Putamen (tissue), 1 donor: ENCODE results near the gene TRIO.

Source experiments
- DNase-seq: peaks from one replicate; pipeline ENCODE4 v3.0.0-alpha.2; 2016; ENCODE audit warnings: low spot score

Gene TRIO

GRCh38 chr5:14292766-14293658 is 149.9 kb downstream of the TRIO start:
- DNase-seq, result no peak

DNA sequence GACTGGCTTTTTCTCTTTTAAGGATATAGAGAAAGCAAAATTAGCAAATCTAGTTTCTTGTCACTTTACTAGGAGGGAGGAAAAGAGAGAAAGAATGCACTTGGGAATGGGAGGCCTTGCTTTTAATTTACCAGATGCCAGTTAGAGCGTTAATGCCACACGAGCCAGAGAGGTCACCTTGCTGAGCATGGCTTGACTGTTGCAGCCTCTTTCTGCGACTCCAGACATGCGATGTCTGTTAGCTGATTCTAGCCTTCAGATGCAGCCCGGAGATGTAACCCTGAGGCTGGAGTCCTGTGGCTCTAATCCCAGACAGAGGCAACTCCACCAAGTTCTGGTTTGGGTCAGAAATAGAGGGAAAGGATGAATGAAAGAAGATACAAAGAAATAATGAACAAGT is 152.5 kb downstream of the TRIO start:
- DNase-seq, result no peak

DNA sequence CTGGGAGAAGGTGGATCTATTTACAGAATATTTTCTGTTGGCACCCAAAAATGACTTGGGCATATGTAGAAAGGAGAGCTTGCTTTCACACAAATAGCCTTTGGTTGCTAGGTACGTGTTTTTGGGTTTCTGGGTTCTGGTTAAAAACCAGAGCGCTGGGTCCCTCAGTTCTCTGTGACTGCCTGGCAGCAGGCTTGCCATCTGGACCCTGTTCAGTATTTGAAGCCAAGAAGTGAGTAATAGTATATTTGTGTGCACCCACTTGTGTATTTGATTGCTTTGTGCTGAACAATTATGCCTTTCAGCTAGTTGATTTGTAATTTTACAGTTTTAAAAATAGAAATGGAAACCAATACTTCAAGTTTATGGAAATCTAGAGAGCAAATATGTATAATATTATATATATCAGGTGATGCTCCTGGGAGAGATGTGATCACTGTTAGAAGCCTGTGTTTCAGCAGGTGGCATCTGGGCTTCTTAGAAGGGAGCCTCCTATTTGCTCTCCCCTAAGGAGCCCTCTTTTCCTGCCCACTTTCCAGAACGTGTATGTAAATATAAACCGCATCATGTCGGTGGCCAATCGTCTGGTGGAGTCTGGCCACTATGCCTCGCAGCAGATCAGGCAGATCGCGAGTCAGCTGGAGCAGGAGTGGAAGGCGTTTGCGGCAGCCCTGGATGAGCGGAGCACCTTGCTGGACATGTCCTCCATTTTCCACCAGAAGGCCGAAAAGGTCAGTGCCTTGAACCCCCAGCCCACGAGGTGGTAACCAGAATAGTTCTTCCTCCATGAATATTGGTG is 153.6 kb downstream of the TRIO start:
- no peak for DNase-seq

DNA sequence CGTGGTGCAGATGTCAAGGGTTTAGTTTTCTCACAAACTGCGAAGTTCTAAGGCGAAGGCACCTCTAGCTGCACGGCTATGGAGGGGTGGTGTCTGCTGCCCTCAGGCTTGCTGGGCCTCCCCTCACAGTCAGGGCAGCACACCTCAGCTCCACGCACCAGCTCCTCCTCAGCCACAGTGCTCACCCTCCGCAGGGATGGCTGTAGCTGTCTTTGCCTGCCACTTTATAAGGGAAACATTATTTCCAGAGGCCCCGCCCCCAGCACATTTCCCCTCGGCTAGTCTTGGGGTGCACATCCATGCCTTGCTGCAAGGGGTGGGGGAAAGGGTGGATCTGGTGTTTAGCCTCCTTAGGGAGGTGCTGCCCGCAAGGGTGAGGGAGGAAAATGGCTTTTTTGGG is 154.6 kb downstream of the TRIO start:
- no peak for DNase-seq

- no peak for DNase-seq
These were observed 155.1 kb downstream of the TRIO start for GRCh38 chr5:14298126-14298847.

- DNase-seq, result no peak
These were observed 156.5 kb downstream of the TRIO start for GRCh38 chr5:14299666-14300065.

DNA sequence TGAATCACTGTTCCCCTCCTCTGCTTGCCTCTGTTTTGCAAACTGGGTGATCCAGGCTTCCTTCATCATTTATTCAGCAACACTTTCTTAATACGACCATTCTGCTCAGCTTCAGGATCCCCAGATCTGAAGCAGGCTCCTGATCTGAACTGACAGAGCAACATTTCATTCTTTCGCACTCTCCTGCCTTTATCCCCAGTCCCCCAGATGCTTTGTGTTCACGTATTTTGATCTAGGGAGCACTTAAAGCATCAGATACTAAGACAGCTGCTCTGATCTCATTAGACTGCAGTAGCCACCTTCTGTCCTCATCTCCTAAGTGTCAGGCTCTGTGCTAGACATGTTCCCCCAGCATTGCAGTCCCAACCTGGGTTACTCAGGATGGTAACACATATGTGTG is 158.0 kb downstream of the TRIO start:
- no peak for DNase-seq

GRCh38 chr5:14302330-14302729 is 159.2 kb downstream of the TRIO start:
- no peak for DNase-seq

- no peak for DNase-seq
These were observed 161.9 kb downstream of the TRIO start for GRCh38 chr5:14305045-14305444.

- no peak for DNase-seq
These were observed 163.2 kb downstream of the TRIO start for GRCh38 chr5:14306329-14306815.

GRCh38 chr5:14308384-14309154 is 165.4 kb downstream of the TRIO start:
- no peak for DNase-seq

DNA sequence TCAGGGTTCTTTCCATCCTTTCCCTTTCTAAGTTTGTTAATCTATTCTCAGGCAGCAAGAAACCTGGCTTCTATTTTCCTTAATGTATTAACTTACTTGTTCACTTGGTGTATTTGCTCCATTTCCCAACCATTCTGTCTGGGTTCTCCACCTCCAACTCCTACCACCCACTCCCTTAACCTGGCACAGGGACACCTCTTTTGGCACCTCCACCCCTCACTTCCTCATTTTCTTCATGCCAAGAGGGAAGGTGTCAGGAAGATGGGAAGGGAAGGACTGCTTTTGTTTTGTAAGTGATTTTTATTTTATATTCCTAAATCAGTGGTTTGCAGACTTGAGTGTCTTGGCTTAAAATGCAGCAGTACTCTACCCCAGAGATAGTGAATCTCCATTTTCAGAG is 166.1 kb downstream of the TRIO start:
- no peak for DNase-seq

DNA sequence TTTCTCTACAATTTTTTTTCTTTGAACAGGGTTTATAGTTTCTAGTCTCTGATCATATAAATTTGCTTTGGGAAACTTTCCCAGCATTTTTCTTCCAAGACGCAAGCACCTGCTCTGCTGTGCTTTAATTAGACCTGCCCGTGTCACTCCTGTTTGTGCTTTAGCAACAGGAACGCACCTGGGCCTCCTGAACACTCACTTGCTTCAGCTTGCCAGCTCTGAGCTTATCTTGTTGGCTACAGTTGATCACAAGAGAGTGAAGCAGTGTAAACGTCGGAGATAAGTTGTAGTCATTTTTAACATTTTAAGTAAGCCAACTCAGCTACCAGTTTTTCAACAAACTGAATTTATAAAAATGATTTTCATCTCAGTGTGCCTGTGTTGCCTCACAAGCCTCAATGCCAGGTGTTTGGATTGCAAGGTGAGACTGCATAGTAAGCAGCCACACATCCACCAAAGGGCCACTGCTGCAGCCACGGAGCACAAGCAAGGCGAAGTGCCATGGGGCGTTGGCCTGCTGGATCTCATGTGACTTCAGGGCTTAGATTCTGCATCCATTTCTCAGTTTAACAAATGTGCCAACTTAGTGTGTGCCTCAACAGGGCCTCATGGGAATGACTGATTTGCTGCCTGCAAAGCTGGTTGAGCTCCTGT is 166.9 kb downstream of the TRIO start:
- DNase-seq, result no peak

DNA sequence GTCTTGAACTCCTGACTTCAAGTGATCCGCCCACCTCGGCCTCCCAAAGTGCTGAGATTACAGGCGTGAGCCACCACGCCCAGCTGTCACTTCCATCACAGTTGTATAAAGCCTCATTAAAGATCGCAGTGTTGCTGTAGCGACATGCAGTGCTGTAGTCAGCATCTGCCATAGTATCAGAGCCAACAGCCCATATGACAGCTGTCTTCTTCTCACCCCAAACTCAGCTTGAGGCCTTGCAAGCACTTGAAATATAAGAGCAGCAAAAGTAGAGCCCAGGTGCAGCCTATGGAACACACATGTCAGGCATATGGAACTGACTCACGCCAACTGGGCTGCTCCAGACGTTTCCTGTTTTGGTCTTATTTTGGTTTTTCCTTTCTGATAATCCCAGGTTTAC is 167.8 kb downstream of the TRIO start:
- DNase-seq, result no peak

DNA sequence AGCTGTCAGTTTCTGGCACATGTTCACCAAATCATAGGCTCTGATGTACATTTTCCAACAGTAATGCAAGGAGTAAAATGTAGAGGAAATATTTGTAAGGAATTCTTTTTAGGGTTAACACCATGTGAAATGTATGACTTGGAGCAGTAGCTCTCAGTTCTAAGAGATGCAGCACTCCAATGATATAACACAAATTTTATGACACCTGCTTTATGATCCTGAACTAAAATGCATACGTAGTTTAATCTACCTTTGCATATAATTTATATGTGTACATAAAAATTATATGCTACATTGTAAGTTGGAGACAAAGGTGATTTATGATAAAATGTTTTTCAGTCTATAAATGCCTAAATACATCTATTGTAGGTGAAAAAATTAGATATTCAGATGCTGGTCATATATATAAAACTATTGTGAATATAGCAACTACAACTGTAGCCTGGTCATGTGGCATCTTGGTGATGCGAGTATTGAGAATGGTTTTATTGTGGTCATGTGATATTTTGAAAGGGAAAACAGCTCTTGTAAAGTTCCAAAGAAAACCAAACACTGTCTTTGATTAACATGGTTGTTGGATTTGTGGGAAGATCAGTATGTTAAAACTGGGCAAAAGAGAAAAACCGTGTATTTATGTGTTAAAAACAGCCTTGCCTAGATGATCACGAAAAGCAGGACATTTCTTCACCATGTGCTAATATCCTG is 171.0 kb downstream of the TRIO start:
- DNase-seq, result no peak

DNA sequence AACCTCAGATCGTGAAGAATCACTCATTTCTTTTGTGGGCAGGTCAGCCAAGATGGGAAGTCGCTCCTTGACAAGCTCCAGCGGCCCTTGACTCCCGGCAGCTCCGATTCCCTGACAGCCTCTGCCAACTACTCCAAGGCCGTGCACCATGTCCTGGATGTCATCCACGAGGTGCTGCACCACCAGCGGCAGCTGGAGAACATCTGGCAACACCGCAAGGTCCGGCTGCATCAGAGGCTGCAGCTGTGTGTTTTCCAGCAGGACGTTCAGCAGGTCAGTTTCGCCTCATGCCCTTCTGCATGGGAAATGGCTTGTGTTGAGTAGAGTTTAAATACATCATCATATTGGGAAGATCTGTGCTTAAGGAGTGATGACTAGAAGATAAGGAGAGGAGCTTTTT is 173.3 kb downstream of the TRIO start:
- DNase-seq, result no peak

DNA sequence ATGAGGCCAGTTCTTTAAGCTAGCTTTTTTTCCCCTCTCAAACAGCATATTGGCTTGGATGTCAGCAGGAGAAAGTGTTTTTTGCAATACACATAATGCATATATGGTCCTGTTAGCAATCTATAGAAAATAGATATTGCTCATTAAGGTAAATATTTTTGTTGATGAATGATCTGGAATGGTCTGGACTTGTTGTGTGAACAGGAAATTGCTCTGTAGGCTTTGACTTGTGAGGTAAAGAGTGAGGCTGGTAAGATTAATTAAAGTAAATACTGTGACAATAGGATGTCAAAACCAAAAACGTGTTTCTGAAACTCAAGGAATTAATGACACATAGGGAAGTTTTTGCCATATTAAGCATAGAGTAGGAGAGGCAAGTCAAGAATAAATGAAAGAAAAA is 176.0 kb downstream of the TRIO start:
- no peak for DNase-seq

GRCh38 chr5:14321936-14322335 is 178.8 kb downstream of the TRIO start:
- no peak for DNase-seq

- DNase-seq, result no peak
These were observed 179.5 kb downstream of the TRIO start for GRCh38 chr5:14322437-14323187.

GRCh38 chr5:14323466-14323865 is 180.3 kb downstream of the TRIO start:
- no peak for DNase-seq
